Smooth muscle cell (in vitro differentiated cells): ENCODE data around the gene SPATA3. TPM values are rescaled to one million over a fixed set of nuclear protein-coding genes. Genes with fewer than 3 reads are reported as not detected.

Experiments used
- DNase-seq: peaks from one replicate; lab custom pipeline; 2025; ENCODE audit not compliant: unreplicated experiment; lab: John Stamatoyannopoulos, UW
- H2AFZ ChIP-seq: fragments of 200-600 bp; sonication (generic); 2 replicates; pipeline ENCODE4 v1.6.0; 2016; ENCODE audit warnings: antibody characterized with exemption, low read depth, mild to moderate bottlenecking
- H3F3A ChIP-seq: fragments of 200-600 bp; sonication (generic); 2 replicates; pipeline ENCODE4 v1.6.0; 2017; ENCODE audit warnings: antibody characterized with exemption, low read depth
- H3K27ac ChIP-seq: fragments of 200-600 bp; sonication (generic); 2 replicates; pipeline ENCODE4 v1.5.1; 2016; ENCODE audit warnings: low read depth, mild to moderate bottlenecking
- H3K27me3 ChIP-seq: fragments of 200-600 bp; sonication (generic); 2 replicates; pipeline ENCODE4 v1.6.1; 2016; ENCODE audit warnings: low read depth, mild to moderate bottlenecking
- H3K36me3 ChIP-seq: fragments of 200-600 bp; sonication (generic); 2 replicates; pipeline ENCODE4 v1.5.1; 2016; ENCODE audit warnings: low read depth
- H3K4me1 ChIP-seq: fragments of 200-600 bp; sonication (generic); 2 replicates; pipeline ENCODE4 v1.5.1; 2016; ENCODE audit warnings: low read depth
- H3K4me2 ChIP-seq: fragments of 200-600 bp; sonication (generic); 2 replicates; pipeline ENCODE4 v1.6.0; 2016; ENCODE audit warnings: mild to moderate bottlenecking
- H3K4me3 ChIP-seq: fragments of 200-600 bp; sonication (generic); 2 replicates; pipeline ENCODE4 v1.5.1; 2016; ENCODE audit warnings: mild to moderate bottlenecking
- H3K79me2 ChIP-seq: fragments of 200-600 bp; sonication (generic); 2 replicates; pipeline ENCODE4 v1.6.0; 2016; ENCODE audit warnings: low read depth, mild to moderate bottlenecking
- H3K9ac ChIP-seq: fragments of 200-600 bp; sonication (generic); 2 replicates; pipeline ENCODE4 v1.6.0; 2016; ENCODE audit warnings: low read depth
- H3K9me3 ChIP-seq: fragments of 200-600 bp; sonication (generic); replicated peaks from 2 replicates; pipeline ENCODE4 v1.5.1; 2016; ENCODE audit warnings: low read depth
- H4K20me1 ChIP-seq: fragments of 200-600 bp; sonication (generic); 2 replicates; pipeline ENCODE4 v1.6.0; 2016; ENCODE audit warnings: low read depth
- WGBS: methylation state at CpG from one replicate; pipeline ENCODE4 v1.1.7; 2016; ENCODE audit warnings: low lambda C conversion rate; 5-methylcytosine and 5-hydroxymethylcytosine counted together
- polyA plus RNA-seq: library from polyadenylated mRNA; unstranded; fragments of >200 nt; fragmentation: Nextera tagmentation; extraction: Ambion mirVana; gene quantifications from 2 replicates; pipeline ENCODE4 v1.2.1, GENCODE V29; 2016
- total RNA-seq: library from RNA; depleted of rRNA; stranded (reverse); fragments of >200 nt; gene quantifications from 2 replicates; pipeline ENCODE4 v1.2.3, GENCODE V29; 2014
- TF ChIP-seq, protein P1 (sequence below): fragments of 200-600 bp; sonication (generic); IDR thresholded peaks from 2 replicates; pipeline ENCODE4 v1.5.1; 2017; ENCODE audit warnings: borderline replicate concordance, mild to moderate bottlenecking, antibody characterized with exemption; ENCODE audit not compliant: insufficient read depth, poor library complexity, severe bottlenecking

Gene SPATA3
- total and polyA plus RNA-seq, 2 experiments from 2014 or later: not detected

DNA sequence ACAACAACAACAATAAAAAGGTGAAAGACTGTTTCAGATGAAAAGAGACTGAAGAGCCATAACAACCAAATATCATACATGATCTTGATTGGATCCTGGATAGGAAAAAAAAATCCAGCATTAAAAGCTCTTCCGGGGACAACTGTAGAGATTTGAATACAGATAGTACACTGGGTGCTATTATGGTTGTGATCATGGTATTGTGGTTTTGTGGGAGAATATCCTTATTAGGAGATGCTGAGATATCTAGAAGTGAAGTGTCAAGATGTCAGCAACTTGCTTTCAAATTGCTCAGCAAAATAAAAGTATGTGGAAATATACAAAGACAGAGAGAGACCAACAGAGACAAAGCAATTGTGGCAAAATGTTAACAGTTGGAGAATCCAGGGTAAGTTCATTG lies 15.5 kb upstream of the SPATA3 start:
- TF ChIP-seq, protein P1, sequence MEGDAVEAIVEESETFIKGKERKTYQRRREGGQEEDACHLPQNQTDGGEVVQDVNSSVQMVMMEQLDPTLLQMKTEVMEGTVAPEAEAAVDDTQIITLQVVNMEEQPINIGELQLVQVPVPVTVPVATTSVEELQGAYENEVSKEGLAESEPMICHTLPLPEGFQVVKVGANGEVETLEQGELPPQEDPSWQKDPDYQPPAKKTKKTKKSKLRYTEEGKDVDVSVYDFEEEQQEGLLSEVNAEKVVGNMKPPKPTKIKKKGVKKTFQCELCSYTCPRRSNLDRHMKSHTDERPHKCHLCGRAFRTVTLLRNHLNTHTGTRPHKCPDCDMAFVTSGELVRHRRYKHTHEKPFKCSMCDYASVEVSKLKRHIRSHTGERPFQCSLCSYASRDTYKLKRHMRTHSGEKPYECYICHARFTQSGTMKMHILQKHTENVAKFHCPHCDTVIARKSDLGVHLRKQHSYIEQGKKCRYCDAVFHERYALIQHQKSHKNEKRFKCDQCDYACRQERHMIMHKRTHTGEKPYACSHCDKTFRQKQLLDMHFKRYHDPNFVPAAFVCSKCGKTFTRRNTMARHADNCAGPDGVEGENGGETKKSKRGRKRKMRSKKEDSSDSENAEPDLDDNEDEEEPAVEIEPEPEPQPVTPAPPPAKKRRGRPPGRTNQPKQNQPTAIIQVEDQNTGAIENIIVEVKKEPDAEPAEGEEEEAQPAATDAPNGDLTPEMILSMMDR: no peak
- Histone ChIP-seq H3K4me1 (no peaks in the 10 kb centered on the region), H3K27me3 (no peaks in the 10 kb centered on the region), H4K20me1 (no peaks in the 10 kb centered on the region), H3K4me3 (no peak overlapping the region), H2AFZ (no peak overlapping the region), H3K9me3 (no peaks in the 10 kb centered on the region), H3F3A (no peaks in the 10 kb centered on the region), H3K79me2 (no peaks in the 10 kb centered on the region), H3K9ac (no peak overlapping the region), H3K36me3 (no peaks in the 10 kb centered on the region), H3K27ac (no peak overlapping the region), H3K4me2 (no peak overlapping the region)
- 83% methylated on average over 1 of the region's 1 CpG for WGBS
- no peak for DNase-seq

DNA sequence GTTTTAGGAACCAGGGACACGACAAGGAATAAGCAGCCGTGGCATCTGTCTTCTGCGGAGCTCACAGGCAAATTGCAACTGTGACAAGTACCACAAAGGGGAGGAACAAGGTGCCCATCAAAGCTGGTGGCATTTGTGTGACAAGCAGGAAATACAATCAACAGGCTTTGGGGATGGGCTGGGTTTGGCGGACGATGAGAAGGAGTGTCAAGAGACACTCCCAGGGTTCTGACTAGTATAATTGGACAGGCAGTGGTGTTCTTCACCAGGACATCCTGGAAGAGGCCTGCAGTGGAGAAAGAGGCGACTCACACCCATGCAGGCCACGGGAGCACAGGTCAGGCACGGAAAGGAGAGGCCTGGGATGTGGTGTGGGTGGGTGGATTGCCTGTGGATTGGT lies 14.2 kb upstream of the SPATA3 start:
- 71% methylated on average over 8 of the region's 8 CpGs for WGBS

DNA sequence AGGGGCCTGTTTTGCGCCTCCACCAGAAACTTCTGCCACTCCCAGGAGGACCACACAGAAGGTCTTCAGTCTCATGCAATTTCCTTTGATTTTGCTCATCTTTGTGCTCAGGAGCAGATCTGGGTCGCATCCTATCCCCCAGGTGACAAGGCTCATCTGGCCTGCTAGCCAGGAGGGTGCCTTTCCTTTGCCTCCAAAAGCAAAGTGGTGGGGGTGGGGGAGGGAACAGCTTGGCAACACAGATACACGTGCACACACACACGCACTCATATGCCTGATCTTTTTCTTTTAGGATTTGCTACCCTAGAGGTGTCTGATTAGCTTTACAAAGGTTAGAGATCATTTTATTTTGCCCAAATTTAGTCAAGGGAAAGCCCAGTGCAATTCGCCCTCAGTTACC lies 13.8 kb upstream of the SPATA3 start:
- TF ChIP-seq, protein P1: no peak
- H3K27ac ChIP-seq: no peak overlapping the region
- no peaks in the 10 kb centered on the region for H3K36me3 ChIP-seq
- H4K20me1 ChIP-seq: no peaks in the 10 kb centered on the region
- H3K4me1 ChIP-seq: no peaks in the 10 kb centered on the region
- H2AFZ ChIP-seq: no peak overlapping the region
- H3K4me2 ChIP-seq: no peak overlapping the region
- no peaks in the 10 kb centered on the region for H3F3A ChIP-seq
- no peak overlapping the region for H3K9ac ChIP-seq
- no peaks in the 10 kb centered on the region for H3K27me3 ChIP-seq
- 82% methylated on average over 5 of the region's 5 CpGs for WGBS
- DNase-seq: no peak
- H3K4me3 ChIP-seq: no peak overlapping the region
- no peaks in the 10 kb centered on the region for H3K9me3 ChIP-seq
- no peaks in the 10 kb centered on the region for H3K79me2 ChIP-seq

More for the DNA sequence above, 14.2 kb upstream of the SPATA3 start:
- no peaks in the 10 kb centered on the region for H3K79me2 ChIP-seq
- DNase-seq: no peak
- no peaks in the 10 kb centered on the region for H3F3A ChIP-seq
- no peak overlapping the region for H3K4me2 ChIP-seq
- H3K27ac ChIP-seq: no peak overlapping the region
- H2AFZ ChIP-seq: no peak overlapping the region
- H4K20me1 ChIP-seq: no peaks in the 10 kb centered on the region
- H3K4me3 ChIP-seq: no peak overlapping the region
- H3K27me3 ChIP-seq: no peaks in the 10 kb centered on the region
- no peaks in the 10 kb centered on the region for H3K36me3 ChIP-seq
- TF ChIP-seq, protein P1: no peak
- no peaks in the 10 kb centered on the region for H3K4me1 ChIP-seq
- no peaks in the 10 kb centered on the region for H3K9me3 ChIP-seq
- no peak overlapping the region for H3K9ac ChIP-seq

DNA sequence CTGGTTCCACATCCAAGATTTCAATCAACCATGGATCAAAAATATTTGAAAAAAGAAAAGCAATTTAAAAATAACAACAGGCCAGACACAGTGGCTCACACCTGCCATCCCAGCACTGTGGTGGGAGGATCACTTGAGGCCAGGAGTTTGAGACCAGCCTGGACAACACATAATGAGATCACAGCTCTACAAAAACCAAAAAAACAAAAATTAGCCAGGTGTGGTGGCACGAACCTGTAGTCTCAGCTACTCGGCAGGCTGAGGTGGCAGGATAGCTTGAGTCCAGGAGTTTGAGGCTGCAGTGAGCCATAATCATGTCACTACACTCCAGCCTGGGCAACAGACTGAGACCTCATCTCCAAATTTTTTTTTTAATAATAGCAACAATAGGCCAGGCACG lies 13.4 kb upstream of the SPATA3 start:
- Histone ChIP-seq H3K27ac (no peak overlapping the region), H3K4me3 (no peak overlapping the region), H3F3A (no peaks in the 10 kb centered on the region), H3K9me3 (no peaks in the 10 kb centered on the region), H3K27me3 (no peaks in the 10 kb centered on the region), H3K79me2 (no peaks in the 10 kb centered on the region), H2AFZ (no peak overlapping the region), H3K4me1 (no peaks in the 10 kb centered on the region), H3K4me2 (no peak overlapping the region), H3K9ac (no peak overlapping the region), H4K20me1 (no peaks in the 10 kb centered on the region), H3K36me3 (no peaks in the 10 kb centered on the region)
- 86% methylated on average over 3 of the region's 3 CpGs for WGBS
- no peak for DNase-seq
- TF ChIP-seq, protein P1: no peak
